Measurements from ENCODE around the gene F2.

- TF ChIP-seq, protein P1, sequence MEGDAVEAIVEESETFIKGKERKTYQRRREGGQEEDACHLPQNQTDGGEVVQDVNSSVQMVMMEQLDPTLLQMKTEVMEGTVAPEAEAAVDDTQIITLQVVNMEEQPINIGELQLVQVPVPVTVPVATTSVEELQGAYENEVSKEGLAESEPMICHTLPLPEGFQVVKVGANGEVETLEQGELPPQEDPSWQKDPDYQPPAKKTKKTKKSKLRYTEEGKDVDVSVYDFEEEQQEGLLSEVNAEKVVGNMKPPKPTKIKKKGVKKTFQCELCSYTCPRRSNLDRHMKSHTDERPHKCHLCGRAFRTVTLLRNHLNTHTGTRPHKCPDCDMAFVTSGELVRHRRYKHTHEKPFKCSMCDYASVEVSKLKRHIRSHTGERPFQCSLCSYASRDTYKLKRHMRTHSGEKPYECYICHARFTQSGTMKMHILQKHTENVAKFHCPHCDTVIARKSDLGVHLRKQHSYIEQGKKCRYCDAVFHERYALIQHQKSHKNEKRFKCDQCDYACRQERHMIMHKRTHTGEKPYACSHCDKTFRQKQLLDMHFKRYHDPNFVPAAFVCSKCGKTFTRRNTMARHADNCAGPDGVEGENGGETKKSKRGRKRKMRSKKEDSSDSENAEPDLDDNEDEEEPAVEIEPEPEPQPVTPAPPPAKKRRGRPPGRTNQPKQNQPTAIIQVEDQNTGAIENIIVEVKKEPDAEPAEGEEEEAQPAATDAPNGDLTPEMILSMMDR (IDR thresholded peaks at IDR 0.05), result no peak
- no peak for TF ChIP-seq POLR2A (IDR thresholded peaks at IDR 0.05)
These were observed 12.1 kb upstream of the F2 start for GRCh38 chr11:46706886-46707285.

Measured in esophagus squamous epithelium (tissue), 4 donors.